GM12892 (cell line): Measurements from ENCODE around the gene HPS4.

ENCODE experiments used
- POLR2AphosphoS5 ChIP-seq: IDR thresholded peaks from 2 replicates; pipeline ENCODE4 v1.6.1; 2011; ENCODE audit warnings: low read depth, low read length, control low read depth
- TAF1 ChIP-seq: IDR thresholded peaks from 2 replicates; pipeline ENCODE4 v1.6.1; 2011; ENCODE audit warnings: low read depth, mild to moderate bottlenecking, control low read depth, low read length, borderline replicate concordance

DNA sequence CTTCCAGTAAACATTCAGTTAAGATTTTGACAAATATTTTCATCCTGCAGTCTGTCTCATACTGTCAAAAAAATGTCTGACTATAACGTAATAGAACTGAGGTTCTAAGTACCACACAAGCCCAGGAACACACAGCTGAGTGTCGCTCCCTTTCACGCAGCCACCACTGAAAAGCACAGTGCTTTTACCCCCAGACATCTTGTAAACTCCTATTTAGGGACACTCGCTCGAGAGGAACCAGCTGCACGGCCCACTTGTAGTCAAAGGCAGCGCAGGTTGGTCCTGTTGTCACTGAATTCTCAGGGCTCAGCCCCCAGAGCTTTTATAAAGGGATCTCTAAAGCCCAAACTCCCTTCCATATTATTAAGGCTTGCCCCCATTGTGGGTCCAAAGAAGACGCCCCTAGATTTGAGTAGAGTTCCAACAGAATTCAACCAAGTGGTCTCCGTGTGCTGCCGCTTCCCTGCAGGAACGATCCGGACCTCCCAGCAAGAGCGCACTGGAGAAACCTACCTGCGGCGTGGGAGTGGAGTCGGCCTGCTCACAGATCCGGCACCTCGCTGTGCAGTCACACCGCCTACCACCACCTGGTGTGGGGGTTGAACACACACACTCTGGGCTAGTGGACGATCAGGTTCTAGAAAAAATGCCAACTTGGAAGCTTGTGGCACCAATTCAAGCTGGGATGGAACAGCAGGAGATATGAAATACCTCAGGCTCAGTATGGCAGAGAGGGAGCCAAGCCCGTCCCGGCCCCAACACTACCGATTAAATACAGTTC lies 31.2 kb downstream of the HPS4 start:
- no peak for TF ChIP-seq TAF1
- TF ChIP-seq POLR2AphosphoS5: no peak
